Heart left ventricle (tissue), 16 donors: Measurements from ENCODE around the gene SLC6A9. TPM values are rescaled to one million over a fixed set of nuclear protein-coding genes. Genes with fewer than 3 reads are reported as not detected.

Source experiments
- ATAC-seq, 4 donors: fragments of 200-7000 bp; cut with Tn5 transposase; one replicate each; pipeline ENCODE4 v1.9.1; 2020 to 2022; ENCODE audit warnings: moderate library complexity in 4 of 4, mild to moderate bottlenecking in 3 of 4, moderate number of reproducible peaks in 1 of 4
- DNase-seq, 5 donors: peaks; one replicate each; pipeline ENCODE4 v3.0.0-alpha.2; 2020
- H3K27ac ChIP-seq, 12 donors: fragments of 200-600 bp; sonication (generic) in 4 of 12; one replicate each; pipeline versions ENCODE4 v1.5.0 to v1.8.0; 2016 to 2022; ENCODE audit warnings: mild to moderate bottlenecking in 2 of 12
- H3K27me3 ChIP-seq, 9 donors: fragments of 200-600 bp; sonication (generic) in 2 of 9; one replicate each; pipeline versions ENCODE4 v1.5.1 to v1.8.0; 2016 to 2022; ENCODE audit warnings: mild to moderate bottlenecking in 3 of 9
- H3K36me3 ChIP-seq, 9 donors: fragments of 200-600 bp; sonication (generic) in 2 of 9; one replicate each; pipeline versions ENCODE4 v1.5.0 to v1.8.0; 2018 to 2022; ENCODE audit warnings: mild to moderate bottlenecking in 2 of 9
- H3K4me1 ChIP-seq, 12 donors: fragments of 200-600 bp; sonication (generic) in 4 of 12; one replicate each; pipeline versions ENCODE4 v1.5.0 to v1.8.0; 2016 to 2022; ENCODE audit warnings: mild to moderate bottlenecking in 3 of 12
- H3K4me3 ChIP-seq, 12 donors: fragments of 200-600 bp; sonication (generic) in 4 of 12; one replicate each; pipeline versions ENCODE4 v1.5.0 to v1.8.0; 2017 to 2022; ENCODE audit warnings: mild to moderate bottlenecking in 9 of 12, moderate library complexity in 4 of 12
- H3K9me3 ChIP-seq, 12 donors: fragments of 200-600 bp; sonication (generic) in 4 of 12; one replicate each; pipeline versions ENCODE4 v1.5.0 to v1.8.0; 2016 to 2022; ENCODE audit warnings: mild to moderate bottlenecking in 1 of 12
- CTCF ChIP-seq, 12 donors: fragments of 200-600 bp; sonication (generic) in 4 of 12; IDR thresholded peaks; one replicate each; pipeline versions ENCODE4 v1.5.0 to v1.8.0; 2018 to 2022; ENCODE audit warnings: antibody characterized with exemption in 12 of 12, mild to moderate bottlenecking in 5 of 12
- POLR2A ChIP-seq, 2 donors: fragments of 450-650 bp; IDR thresholded peaks; one replicate each; pipeline ENCODE4 v1.6.1; 2017; ENCODE audit warnings: antibody characterized with exemption in 2 of 2, mild to moderate bottlenecking in 2 of 2, moderate library complexity in 2 of 2
- WGBS, 4 donors: extraction: QIAGEN DNeasy Blood & Tissue Kit in 2 of 4; methylation state at CpG; one replicate each; pipeline versions ENCODE4 v1.1.5 to v1.1.7; 2013 to 2018; 5-methylcytosine and 5-hydroxymethylcytosine counted together
- intact Hi-C, 10 donors: fragments of 100-400 bp; cut with DNase I; formaldehyde crosslinking; loops; one replicate each; pipeline versions ENCODE4 v1.11.1 to v1.14.2; 2022
- long read RNA-seq, 3 donors: library from polyadenylated mRNA; unstranded; transcript quantifications; one replicate each; pipeline ENCODE4 v2.0.0, GENCODE V29; 2020 to 2021
- polyA plus RNA-seq, 2 donors: library from polyadenylated mRNA; stranded (reverse); fragments of 200-250 nt; gene quantifications; one replicate each; pipeline ENCODE4 v1.2.3, GENCODE V29; 2013
- total RNA-seq, 9 donors: library from RNA; depleted of rRNA in 2 of 9; stranded (reverse); fragments of >200 nt in 2 of 9; fragmentation: NEBNext Ultra II Directional in 3 of 9; extraction: Animal tissue kit (Norgen Biotek cat#: 25700) in 3 of 9; gene quantifications; one replicate each; pipeline versions ENCODE4 v1.1.0 to v1.2.4, GENCODE V29; 2016 to 2023
- donor health status: ischemic (EF 13 %, LVEDD 7.1; RV severe dilation, severe dysfunction).
- donor health status: healthy with polysubstance abuse.
- donor health status: DM: no; HTN: yes; CAD: no.
- donor health status: DM: no; HTN: no; CAD: no.
- donor health status: ischemic (EF 25% LVEDD 6.9; RV normal size, moderate dysfunction).
- donor health status: ischemic (EF 25% LVEDD 5.7; RV mildly dilated, moderate dysfunction).
- donor health status: healthy.
- donor health status: DM: yes; HTN: yes; CAD: no.
- donor health status: ischemic (EF 35%, LVEDD 5.7; RV mildly dilated, moderate dysfunction).
- donor health status: nonischemic (EF 11% LVEDD 7.7; RV severe dilation, severe dysfunction).
- donor health status: DM: yes; HTN: yes; CAD: no.
- donor health status: PGD.
- donor health status: ischemic (EF 29% LVEDD 5.4; RV normal size, mild dysfunction).
- donor health status: nonischemic (EF 23%, LVEDD 6.1; RV moderate dilation, normal function).

The SLC6A9 gene
- total RNA-seq (1 to 10 TPM in 6 of 9 donors, under 1 TPM in 3; 0.83 to 2.4 (median 1.1) TPM), polyA plus RNA-seq (1 to 10 TPM in 1 of 2 donors, under 1 TPM in 1; 0.61 to 2.0 TPM)
- long read RNA-seq, donor 1, partial matches to known transcripts: 1 of 2 reads
- long read RNA-seq, donor 1, other reads (novel, unspliced or antisense): 1 of 2 reads
- long read RNA-seq, donor 2, partial matches to known transcripts: 1 of 1 reads
- long read RNA-seq, donor 2, other reads (novel, unspliced or antisense): 0 of 1 reads
- long read RNA-seq, donor 3: 0 reads

- Histone ChIP-seq H3K4me1 (peaks cover 3 to 44% (median 28%) of the 10 kb centered on the region in 12 donors), H3K27ac (peak within 1 kb of the TSS in 11 of 12 donors; percentile 50 to 88 (median 79)), H3K36me3 (no peaks in the 10 kb centered on the region), H3K4me3 (peak within 1 kb of the TSS; percentile 57 to 93 (median 80)), H3K27me3 (peaks cover 0 to 2% (median 0%) of the 10 kb centered on the region in 9 donors), H3K9me3 (no peaks in the 10 kb centered on the region)
- ATAC-seq: peak in 2 of 4 donors; percentile 26 to 31
- 17 to 30% (median 21%) methylated on average over 12 to 40 of the region's 40 CpGs for WGBS, 4 donors
- intact Hi-C loops: loop anchor here in 1 of 10 donors (10.0 kb wide), 1 partner anchor 267 kb away; no protein-coding TSS in a partner anchor
- peak in 4 of 5 donors; percentile 53 to 66 (median 62) for DNase-seq
- no peak for TF ChIP-seq POLR2A (IDR thresholded peaks at IDR 0.05)
- no peak for TF ChIP-seq CTCF (IDR thresholded peaks at IDR 0.05)
Observed at GRCh38 chr1:44031252-44032169, at the start of gene SLC6A9. Gene SLC6A9 (minus strand): TSS chr1:44031462. CDS start chr1:44024277, 7,185 bp downstream.

GRCh38 chr1:44079566-44079965, 48.3 kb upstream of the SLC6A9 start:
- Histone ChIP-seq H3K9me3 (no peaks in the 10 kb centered on the region), H3K4me1 (no peaks in the 10 kb centered on the region), H3K27me3 (peaks cover 0 to 5% (median 0%) of the 10 kb centered on the region in 9 donors), H3K4me3 (no peak overlapping the region), H3K27ac (no peak overlapping the region), H3K36me3 (no peaks in the 10 kb centered on the region)
- 79 to 91% (median 87%) methylated on average over 4 of the region's 4 CpGs for whole genome bisulfite sequencing, 4 donors
- intact Hi-C loops: loop anchor here in 1 of 10 donors (5.0 kb wide), 1 partner anchor 48 kb away; no protein-coding TSS in a partner anchor
- DNase-seq (no peak), ATAC-seq (no peak)
- TF ChIP-seq CTCF (IDR thresholded peaks at IDR 0.05) (no peak), POLR2A (IDR thresholded peaks at IDR 0.05) (no peak)

GRCh38 chr1:44078104-44078503, 46.8 kb upstream of the SLC6A9 start:
- Histone ChIP-seq H3K27ac (no peak overlapping the region), H3K9me3 (no peaks in the 10 kb centered on the region), H3K27me3 (peaks cover 0 to 5% (median 0%) of the 10 kb centered on the region in 9 donors), H3K36me3 (no peaks in the 10 kb centered on the region), H3K4me1 (no peaks in the 10 kb centered on the region), H3K4me3 (no peak overlapping the region)
- intact Hi-C loops: loop anchor here in 1 of 10 donors (5.0 kb wide), 1 partner anchor 49 kb away; no protein-coding TSS in a partner anchor
- ATAC-seq: no peak
- DNase-seq: no peak
- WGBS, 4 donors: 62 to 74% (median 67%) methylated on average over 2 of the region's 2 CpGs
- TF ChIP-seq POLR2A (IDR thresholded peaks at IDR 0.05): no peak
- no peak for TF ChIP-seq CTCF (IDR thresholded peaks at IDR 0.05)

- Histone ChIP-seq H3K9me3 (no peaks in the 10 kb centered on the region), H3K4me1 (no peaks in the 10 kb centered on the region), H3K36me3 (no peaks in the 10 kb centered on the region), H3K27ac (no peak overlapping the region), H3K27me3 (peaks cover 0 to 5% (median 0%) of the 10 kb centered on the region in 9 donors), H3K4me3 (no peak overlapping the region)
- intact Hi-C loops: loop anchor here in 1 of 10 donors (5.0 kb wide), 1 partner anchor 50 kb away; no protein-coding TSS in a partner anchor
- no peak for TF ChIP-seq CTCF (IDR thresholded peaks at IDR 0.05)
- TF ChIP-seq POLR2A (IDR thresholded peaks at IDR 0.05): no peak
- 86 to 95% (median 91%) methylated on average over 5 of the region's 5 CpGs for WGBS, 4 donors
- no peak for ATAC-seq
- no peak for DNase-seq
Observed at GRCh38 chr1:44077421-44077820, 46.2 kb upstream of the SLC6A9 start.
